A673 (cell line): ENCODE measurements around the gene UMODL1.

Experiments
- EZH2 ChIP-seq: fragments of 200-600 bp; sonication (generic); IDR thresholded peaks from 2 replicates; pipeline ENCODE4 v1.6.1; 2017; ENCODE audit warnings: borderline replicate concordance, low read depth, mild to moderate bottlenecking, mixed read lengths, antibody characterized with exemption, low read length; ENCODE audit not compliant: poor library complexity, severe bottlenecking
- TF ChIP-seq, protein P1 (sequence below): fragments of 300-800, 200-600 bp; sonication (generic); conservative IDR thresholded peaks from 2 replicates; pipeline ENCODE4 v1.5.1; 2017; ENCODE audit warnings: low read depth, mild to moderate bottlenecking, antibody characterized with exemption, low read length, moderate library complexity, mixed read lengths

DNA sequence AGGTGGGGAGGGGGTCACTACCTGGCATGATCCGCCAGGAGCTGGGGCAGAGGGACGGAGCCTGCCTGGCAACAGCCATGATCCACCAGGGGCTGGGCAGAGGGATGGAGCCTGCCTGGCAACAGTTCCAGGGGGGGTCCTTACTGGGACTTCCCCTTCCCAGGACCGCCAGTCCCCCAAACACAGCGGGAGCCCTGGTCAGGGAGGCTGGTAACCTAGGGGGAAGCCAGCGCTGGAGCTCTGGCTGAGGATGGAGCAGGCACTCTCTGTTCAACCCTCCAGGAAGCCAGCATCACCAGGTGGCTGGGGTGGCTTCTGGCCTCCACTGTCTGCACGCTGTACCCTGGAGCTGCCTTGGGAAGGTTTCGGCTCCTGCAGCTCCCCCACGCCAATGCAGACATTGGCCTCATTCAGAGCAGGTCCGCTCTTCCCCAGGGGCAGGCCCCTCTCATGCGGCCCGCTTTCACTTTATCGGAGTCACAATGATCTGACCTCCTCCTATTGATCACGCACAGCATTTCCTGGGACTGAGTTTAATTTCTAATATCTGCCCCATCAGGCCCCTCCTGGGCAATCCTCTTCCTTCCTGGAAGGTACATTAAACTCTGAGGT lies 79.5 kb downstream of the UMODL1 start:
- TF ChIP-seq, protein P1, sequence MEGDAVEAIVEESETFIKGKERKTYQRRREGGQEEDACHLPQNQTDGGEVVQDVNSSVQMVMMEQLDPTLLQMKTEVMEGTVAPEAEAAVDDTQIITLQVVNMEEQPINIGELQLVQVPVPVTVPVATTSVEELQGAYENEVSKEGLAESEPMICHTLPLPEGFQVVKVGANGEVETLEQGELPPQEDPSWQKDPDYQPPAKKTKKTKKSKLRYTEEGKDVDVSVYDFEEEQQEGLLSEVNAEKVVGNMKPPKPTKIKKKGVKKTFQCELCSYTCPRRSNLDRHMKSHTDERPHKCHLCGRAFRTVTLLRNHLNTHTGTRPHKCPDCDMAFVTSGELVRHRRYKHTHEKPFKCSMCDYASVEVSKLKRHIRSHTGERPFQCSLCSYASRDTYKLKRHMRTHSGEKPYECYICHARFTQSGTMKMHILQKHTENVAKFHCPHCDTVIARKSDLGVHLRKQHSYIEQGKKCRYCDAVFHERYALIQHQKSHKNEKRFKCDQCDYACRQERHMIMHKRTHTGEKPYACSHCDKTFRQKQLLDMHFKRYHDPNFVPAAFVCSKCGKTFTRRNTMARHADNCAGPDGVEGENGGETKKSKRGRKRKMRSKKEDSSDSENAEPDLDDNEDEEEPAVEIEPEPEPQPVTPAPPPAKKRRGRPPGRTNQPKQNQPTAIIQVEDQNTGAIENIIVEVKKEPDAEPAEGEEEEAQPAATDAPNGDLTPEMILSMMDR = no peak
- TF ChIP-seq EZH2 = no peak
